Endothelial cell (in vitro differentiated cells): ENCODE measurements around the gene SLC26A9. TPM values are rescaled to one million over a fixed set of nuclear protein-coding genes. Genes with fewer than 3 reads are reported as not detected.

Experiments
- DNase-seq: peaks from one replicate; pipeline ENCODE4 v3.0.0; 2021; ENCODE audit warnings: low spot score
- H3K27ac Mint-ChIP-seq: one replicate; pipeline ENCODE4 v1.8.0; 2021; ENCODE audit warnings: mixed read lengths, inconsistent platforms; ENCODE audit not compliant: unreplicated experiment
- H3K27me3 Mint-ChIP-seq: one replicate; pipeline ENCODE4 v1.8.0; 2021; ENCODE audit warnings: mild to moderate bottlenecking, moderate library complexity, mixed read lengths, inconsistent platforms; ENCODE audit not compliant: unreplicated experiment
- H3K36me3 Mint-ChIP-seq: one replicate; pipeline ENCODE4 v1.8.0; 2021; ENCODE audit warnings: mild to moderate bottlenecking, low read depth, mixed read lengths, inconsistent platforms; ENCODE audit not compliant: unreplicated experiment
- H3K4me1 Mint-ChIP-seq: one replicate; pipeline ENCODE4 v1.8.0; 2021; ENCODE audit warnings: mild to moderate bottlenecking, mixed read lengths, inconsistent platforms; ENCODE audit not compliant: unreplicated experiment
- H3K4me3 Mint-ChIP-seq: one replicate; pipeline ENCODE4 v1.8.0; 2021; ENCODE audit warnings: mild to moderate bottlenecking, mixed read lengths, inconsistent platforms; ENCODE audit not compliant: unreplicated experiment
- H3K9me3 Mint-ChIP-seq: one replicate; pipeline ENCODE4 v1.8.0; 2021; ENCODE audit warnings: mixed read lengths, inconsistent platforms; ENCODE audit not compliant: unreplicated experiment
- CTCF ChIP-seq: fragments of 200-600 bp; sonication (generic); IDR thresholded peaks from one replicate; pipeline ENCODE4 v1.5.0; 2021; ENCODE audit warnings: antibody characterized with exemption; ENCODE audit not compliant: unreplicated experiment
- total RNA-seq: library from RNA; stranded (reverse); fragmentation: NEBNext Ultra II Directional; extraction: Animal tissue kit (Norgen Biotek cat#: 25700); gene quantifications from one replicate; pipeline ENCODE4 v1.2.1, GENCODE V29; 2021; ENCODE audit not compliant: unreplicated experiment

Gene SLC26A9
- total RNA-seq, 1 donor from 2014 or later: not detected

DNA sequence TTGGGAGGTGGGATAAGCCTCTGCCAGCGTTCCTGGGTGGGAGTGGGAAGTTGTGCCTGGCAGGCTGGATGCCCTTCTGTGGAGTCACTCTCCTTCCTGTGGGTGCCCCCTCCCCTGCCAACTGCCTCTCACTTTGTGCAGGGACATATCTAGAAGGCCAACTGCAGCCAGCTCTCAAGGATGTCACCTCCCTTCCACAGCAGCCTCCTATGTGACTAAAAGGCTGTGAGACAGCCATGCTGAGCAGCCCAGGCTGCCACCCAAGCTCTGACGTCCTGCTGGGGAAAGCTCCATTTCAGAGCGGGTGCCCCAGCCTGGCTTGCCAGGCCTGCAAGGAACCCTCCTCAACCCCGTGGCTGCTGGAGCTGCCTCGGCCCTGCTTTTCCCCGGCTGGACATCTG is 19.6 kb upstream of the SLC26A9 start:
- no peak overlapping the region for H3K27ac Mint-ChIP-seq
- peaks cover 6% of the 10 kb centered on the region for H3K36me3 Mint-ChIP-seq
- H3K4me3 Mint-ChIP-seq: no peak overlapping the region
- no peak for DNase-seq
- H3K27me3 Mint-ChIP-seq: peaks cover 7% of the 10 kb centered on the region
- H3K9me3 Mint-ChIP-seq: no peaks in the 10 kb centered on the region
- no peak for TF ChIP-seq CTCF
- no peaks in the 10 kb centered on the region for H3K4me1 Mint-ChIP-seq

- TF ChIP-seq CTCF: no peak
- Mint-ChIP-seq H3K4me1 (no peaks in the 10 kb centered on the region), H3K27ac (no peak overlapping the region), H3K27me3 (peaks cover 8% of the 10 kb centered on the region), H3K36me3 (peaks cover 6% of the 10 kb centered on the region), H3K9me3 (no peaks in the 10 kb centered on the region), H3K4me3 (no peak overlapping the region)
- no peak for DNase-seq
These were observed 18.9 kb upstream of the SLC26A9 start for GRCh38 chr1:205961991-205962820.

DNA sequence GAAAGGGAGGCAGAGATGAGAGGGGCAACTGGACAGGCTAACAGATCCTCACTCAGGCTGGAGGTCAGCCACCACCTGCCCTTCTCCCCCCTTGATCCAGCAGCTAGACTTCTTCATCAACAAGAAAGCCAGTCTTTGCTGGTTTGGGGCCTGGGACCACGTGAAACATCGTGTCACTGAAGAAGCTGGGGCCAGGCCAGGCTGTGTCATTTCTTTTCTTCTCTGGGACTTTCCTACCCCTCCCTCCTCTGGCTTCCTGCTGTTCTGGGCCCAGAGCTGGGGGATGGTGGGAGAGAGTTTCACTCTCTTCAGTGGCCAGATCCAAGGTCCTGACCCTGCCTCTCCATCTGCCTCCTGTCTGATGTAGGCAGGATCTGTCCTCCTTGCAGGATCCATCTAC is 18.1 kb upstream of the SLC26A9 start:
- H3K36me3 Mint-ChIP-seq: peaks cover 6% of the 10 kb centered on the region
- H3K27me3 Mint-ChIP-seq: peaks cover 8% of the 10 kb centered on the region
- no peaks in the 10 kb centered on the region for H3K9me3 Mint-ChIP-seq
- no peak for DNase-seq
- no peak overlapping the region for H3K27ac Mint-ChIP-seq
- TF ChIP-seq CTCF: no peak
- no peak overlapping the region for H3K4me3 Mint-ChIP-seq
- no peaks in the 10 kb centered on the region for H3K4me1 Mint-ChIP-seq

DNA sequence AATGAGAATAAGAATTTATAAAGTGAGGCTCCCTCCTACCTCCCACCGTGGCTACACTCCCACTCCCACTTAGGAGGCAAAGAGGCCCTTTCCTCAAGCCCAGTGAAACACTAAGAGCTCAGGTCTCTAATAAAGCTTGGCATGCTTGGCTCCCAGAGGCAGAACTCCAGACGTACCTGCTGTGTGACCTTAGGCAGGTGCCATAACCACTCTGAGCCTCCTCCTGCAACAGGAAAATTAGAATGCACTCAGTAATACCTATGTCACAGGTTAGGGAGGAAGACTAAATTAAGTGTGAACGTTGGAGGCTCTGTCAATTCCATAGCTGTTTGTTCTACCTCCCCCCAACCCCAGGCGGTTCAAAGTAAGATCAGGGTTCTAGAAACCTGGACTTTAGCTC is 16.5 kb upstream of the SLC26A9 start:
- DNase-seq: no peak
- Mint-ChIP-seq H3K36me3 (peaks cover 6% of the 10 kb centered on the region), H3K27me3 (peaks cover 14% of the 10 kb centered on the region), H3K4me1 (peaks cover 7% of the 10 kb centered on the region), H3K27ac (no peak overlapping the region), H3K9me3 (no peaks in the 10 kb centered on the region), H3K4me3 (no peak overlapping the region)
- no peak for TF ChIP-seq CTCF

DNA sequence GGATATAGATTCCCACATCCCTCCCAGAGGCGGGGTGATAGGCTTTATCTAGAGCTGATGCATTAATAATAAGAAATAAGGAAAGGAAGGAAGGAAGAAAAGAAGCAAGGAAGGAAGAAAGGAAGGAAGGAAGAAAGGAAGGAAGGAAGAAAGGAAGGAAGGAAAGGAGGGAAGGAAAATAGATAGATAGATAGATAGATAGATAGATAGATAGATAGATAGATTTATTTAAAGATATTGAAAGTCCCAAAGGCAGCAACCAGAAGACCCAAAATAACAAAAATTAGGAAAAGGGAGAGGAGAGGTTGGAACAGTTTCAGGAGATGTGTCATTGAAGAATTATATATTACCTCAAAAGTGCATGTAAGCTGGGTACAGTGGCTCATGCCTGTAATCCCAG is 12.2 kb upstream of the SLC26A9 start:
- peak overlapping the region; percentile 44 for H3K27ac Mint-ChIP-seq
- peaks cover 18% of the 10 kb centered on the region for H3K4me1 Mint-ChIP-seq
- TF ChIP-seq CTCF: no peak
- H3K36me3 Mint-ChIP-seq: no peaks in the 10 kb centered on the region
- no peaks in the 10 kb centered on the region for H3K9me3 Mint-ChIP-seq
- no peak for DNase-seq
- H3K27me3 Mint-ChIP-seq: peaks cover 9% of the 10 kb centered on the region
- H3K4me3 Mint-ChIP-seq: no peak overlapping the region
